Measurements from ENCODE around the gene RIGI. TPM values are rescaled to one million over a fixed set of nuclear protein-coding genes. Genes with fewer than 3 reads are reported as not detected.

The RIGI gene
- polyA plus RNA-seq, 2 of the 4 experiments (the other 2 are of a cell fraction) = 4.1 to 4.8 TPM

- 96% methylated on average over 21 of the region's 26 CpGs for WGBS (ENCODE audit: missing lambda C conversion rate)
- Histone ChIP-seq H3K4me1 (peaks cover 10% of the 10 kb centered on the region), H3K4me3 (no peak overlapping the region), H3K4me2 (no peak overlapping the region), H3K9me3 (no peaks in the 10 kb centered on the region), H3K27ac (no peak overlapping the region)
- no peak for ATAC-seq
- ChIA-PET POLR2A (no interaction called here), CTCF (interaction anchor here (1.0 to 9.7 kb wide), 6 partner anchors 12 to 189 kb away, joined by 3 to 104 read pairs (median 4); partner anchors contain the start of gene RIGI)
- no peak for DNase-seq (ENCODE audit: low read depth in 1 of 2, low spot score in 1 of 2)
- TF ChIP-seq ZSCAN20 (CRISPR knock-in tag; IDR thresholded peaks at IDR 0.05) = no peak
- no peak for TF ChIP-seq SREBF2 (IDR thresholded peaks at IDR 0.05)
- TF ChIP-seq RARB (CRISPR knock-in tag; IDR thresholded peaks at IDR 0.05) = no peak
- TF ChIP-seq CHD2 (IDR thresholded peaks at IDR 0.05; ENCODE audit: low read length, partially characterized antibody) = no peak
- no peak for TF ChIP-seq TP53 (CRISPR knock-in tag; IDR thresholded peaks at IDR 0.05)
- no peak for TF ChIP-seq CBX8 (IDR thresholded peaks at IDR 0.05)
- no peak for TF ChIP-seq KDM1A (IDR thresholded peaks at IDR 0.05; ENCODE audit: low read depth)
- TF ChIP-seq, protein P1, sequence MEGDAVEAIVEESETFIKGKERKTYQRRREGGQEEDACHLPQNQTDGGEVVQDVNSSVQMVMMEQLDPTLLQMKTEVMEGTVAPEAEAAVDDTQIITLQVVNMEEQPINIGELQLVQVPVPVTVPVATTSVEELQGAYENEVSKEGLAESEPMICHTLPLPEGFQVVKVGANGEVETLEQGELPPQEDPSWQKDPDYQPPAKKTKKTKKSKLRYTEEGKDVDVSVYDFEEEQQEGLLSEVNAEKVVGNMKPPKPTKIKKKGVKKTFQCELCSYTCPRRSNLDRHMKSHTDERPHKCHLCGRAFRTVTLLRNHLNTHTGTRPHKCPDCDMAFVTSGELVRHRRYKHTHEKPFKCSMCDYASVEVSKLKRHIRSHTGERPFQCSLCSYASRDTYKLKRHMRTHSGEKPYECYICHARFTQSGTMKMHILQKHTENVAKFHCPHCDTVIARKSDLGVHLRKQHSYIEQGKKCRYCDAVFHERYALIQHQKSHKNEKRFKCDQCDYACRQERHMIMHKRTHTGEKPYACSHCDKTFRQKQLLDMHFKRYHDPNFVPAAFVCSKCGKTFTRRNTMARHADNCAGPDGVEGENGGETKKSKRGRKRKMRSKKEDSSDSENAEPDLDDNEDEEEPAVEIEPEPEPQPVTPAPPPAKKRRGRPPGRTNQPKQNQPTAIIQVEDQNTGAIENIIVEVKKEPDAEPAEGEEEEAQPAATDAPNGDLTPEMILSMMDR (IDR thresholded peaks at IDR 0.05) = no peak
- TF ChIP-seq FOXS1 (CRISPR knock-in tag; IDR thresholded peaks at IDR 0.05) = no peak
- TF ChIP-seq, protein P2, sequence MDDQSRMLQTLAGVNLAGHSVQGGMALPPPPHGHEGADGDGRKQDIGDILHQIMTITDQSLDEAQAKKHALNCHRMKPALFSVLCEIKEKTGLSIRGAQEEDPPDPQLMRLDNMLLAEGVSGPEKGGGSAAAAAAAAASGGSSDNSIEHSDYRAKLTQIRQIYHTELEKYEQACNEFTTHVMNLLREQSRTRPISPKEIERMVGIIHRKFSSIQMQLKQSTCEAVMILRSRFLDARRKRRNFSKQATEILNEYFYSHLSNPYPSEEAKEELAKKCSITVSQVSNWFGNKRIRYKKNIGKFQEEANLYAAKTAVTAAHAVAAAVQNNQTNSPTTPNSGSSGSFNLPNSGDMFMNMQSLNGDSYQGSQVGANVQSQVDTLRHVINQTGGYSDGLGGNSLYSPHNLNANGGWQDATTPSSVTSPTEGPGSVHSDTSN (IDR thresholded peaks at IDR 0.05) = no peak
- no peak for TF ChIP-seq RCOR1 (IDR thresholded peaks at IDR 0.05; ENCODE audit: low read depth, low read length)
- TF ChIP-seq POLR2A (IDR thresholded peaks at IDR 0.05; ENCODE audit: low read length) = no peak
- no peak for TF ChIP-seq CBX2 (IDR thresholded peaks at IDR 0.05; ENCODE audit: borderline replicate concordance, low read depth)
- FAIRE-seq = no peak
Measured at GRCh38 chr9:32566770-32567169, 40.8 kb upstream of the RIGI start.

- H3K4me2 ChIP-seq = no peak overlapping the region
- no peaks in the 10 kb centered on the region for H3K9me3 ChIP-seq
- ChIA-PET POLR2A (no interaction called here), CTCF (interaction anchor here (0.8 to 9.7 kb wide), 6 partner anchors 11 to 188 kb away, joined by 3 to 104 read pairs (median 4); partner anchors contain the start of genes ACO1 and RIGI)
- H3K4me3 ChIP-seq = no peak overlapping the region
- peaks cover 2% of the 10 kb centered on the region; the same call in 2 of the 3 replicates for H3K4me1 ChIP-seq
- FAIRE-seq (no peak), ATAC-seq (no peak), DNase-seq (ENCODE audit: low read depth in 1 of 2, low spot score in 1 of 2) (no peak)
- TF ChIP-seq EHF (CRISPR knock-in tag; IDR thresholded peaks at IDR 0.05) = no peak
- TF ChIP-seq HDAC2 (IDR thresholded peaks at IDR 0.05) = no peak
- no peak for TF ChIP-seq HES2 (IDR thresholded peaks at IDR 0.05)
- no peak for TF ChIP-seq FOSL2 (IDR thresholded peaks at IDR 0.05)
- no peak for TF ChIP-seq FOSL2 (CRISPR knock-in tag; IDR thresholded peaks at IDR 0.05)
- TF ChIP-seq HMGXB4 (CRISPR knock-in tag; IDR thresholded peaks at IDR 0.05; ENCODE audit: borderline replicate concordance) = no peak
- TF ChIP-seq NFE2L2 (conservative IDR thresholded peaks at IDR 0.05; ENCODE audit: low read length) = no peak
- TF ChIP-seq EP300 (IDR thresholded peaks at IDR 0.05) = no peak
- TF ChIP-seq SREBF2 (IDR thresholded peaks at IDR 0.05) = no peak
- TF ChIP-seq, protein P3, sequence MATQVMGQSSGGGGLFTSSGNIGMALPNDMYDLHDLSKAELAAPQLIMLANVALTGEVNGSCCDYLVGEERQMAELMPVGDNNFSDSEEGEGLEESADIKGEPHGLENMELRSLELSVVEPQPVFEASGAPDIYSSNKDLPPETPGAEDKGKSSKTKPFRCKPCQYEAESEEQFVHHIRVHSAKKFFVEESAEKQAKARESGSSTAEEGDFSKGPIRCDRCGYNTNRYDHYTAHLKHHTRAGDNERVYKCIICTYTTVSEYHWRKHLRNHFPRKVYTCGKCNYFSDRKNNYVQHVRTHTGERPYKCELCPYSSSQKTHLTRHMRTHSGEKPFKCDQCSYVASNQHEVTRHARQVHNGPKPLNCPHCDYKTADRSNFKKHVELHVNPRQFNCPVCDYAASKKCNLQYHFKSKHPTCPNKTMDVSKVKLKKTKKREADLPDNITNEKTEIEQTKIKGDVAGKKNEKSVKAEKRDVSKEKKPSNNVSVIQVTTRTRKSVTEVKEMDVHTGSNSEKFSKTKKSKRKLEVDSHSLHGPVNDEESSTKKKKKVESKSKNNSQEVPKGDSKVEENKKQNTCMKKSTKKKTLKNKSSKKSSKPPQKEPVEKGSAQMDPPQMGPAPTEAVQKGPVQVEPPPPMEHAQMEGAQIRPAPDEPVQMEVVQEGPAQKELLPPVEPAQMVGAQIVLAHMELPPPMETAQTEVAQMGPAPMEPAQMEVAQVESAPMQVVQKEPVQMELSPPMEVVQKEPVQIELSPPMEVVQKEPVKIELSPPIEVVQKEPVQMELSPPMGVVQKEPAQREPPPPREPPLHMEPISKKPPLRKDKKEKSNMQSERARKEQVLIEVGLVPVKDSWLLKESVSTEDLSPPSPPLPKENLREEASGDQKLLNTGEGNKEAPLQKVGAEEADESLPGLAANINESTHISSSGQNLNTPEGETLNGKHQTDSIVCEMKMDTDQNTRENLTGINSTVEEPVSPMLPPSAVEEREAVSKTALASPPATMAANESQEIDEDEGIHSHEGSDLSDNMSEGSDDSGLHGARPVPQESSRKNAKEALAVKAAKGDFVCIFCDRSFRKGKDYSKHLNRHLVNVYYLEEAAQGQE (IDR thresholded peaks at IDR 0.05) = no peak
- no peak for TF ChIP-seq ZNF302 (CRISPR knock-in tag; IDR thresholded peaks at IDR 0.05)
- no peak for TF ChIP-seq ZC3H11A (IDR thresholded peaks at IDR 0.05)
- TF ChIP-seq FOSB (CRISPR knock-in tag; IDR thresholded peaks at IDR 0.05) = no peak
- TF ChIP-seq, protein P4, sequence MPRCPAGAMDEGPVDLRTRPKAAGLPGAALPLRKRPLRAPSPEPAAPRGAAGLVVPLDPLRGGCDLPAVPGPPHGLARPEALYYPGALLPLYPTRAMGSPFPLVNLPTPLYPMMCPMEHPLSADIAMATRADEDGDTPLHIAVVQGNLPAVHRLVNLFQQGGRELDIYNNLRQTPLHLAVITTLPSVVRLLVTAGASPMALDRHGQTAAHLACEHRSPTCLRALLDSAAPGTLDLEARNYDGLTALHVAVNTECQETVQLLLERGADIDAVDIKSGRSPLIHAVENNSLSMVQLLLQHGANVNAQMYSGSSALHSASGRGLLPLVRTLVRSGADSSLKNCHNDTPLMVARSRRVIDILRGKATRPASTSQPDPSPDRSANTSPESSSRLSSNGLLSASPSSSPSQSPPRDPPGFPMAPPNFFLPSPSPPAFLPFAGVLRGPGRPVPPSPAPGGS (IDR thresholded peaks at IDR 0.05) = no peak
- no peak for TF ChIP-seq CBX8 (IDR thresholded peaks at IDR 0.05)
- WGBS (ENCODE audit: missing lambda C conversion rate) = 96% methylated on average over 6 of the region's 6 CpGs
- no peak overlapping the region for H3K27ac ChIP-seq
Measured at GRCh38 chr9:32565967-32566366, 40.0 kb upstream of the RIGI start.

All from A549 (cell line).